OCI-LY3 (cell line): ENCODE data around the gene TNNT3.

ENCODE experiments used
- CTCF ChIP-seq: fragments of 200-600, 300-600 bp; sonication (generic); IDR thresholded peaks from 2 replicates; pipeline ENCODE4 v1.5.1; 2014; ENCODE audit warnings: antibody characterized with exemption, low read length, low read depth
- EZH2phosphoT487 ChIP-seq: fragments of 200-600 bp; shearing (Covaris generic); IDR thresholded peaks from 2 replicates; pipeline ENCODE4 v1.6.1; 2018; ENCODE audit warnings: antibody characterized with exemption, mixed run types, low read depth

GRCh38 chr11:1890856-1891830, 28.4 kb upstream of the TNNT3 start:
- TF ChIP-seq CTCF, result no peak
- TF ChIP-seq EZH2phosphoT487, result no peak
